Measurements from ENCODE around the gene SCG3.

SCG3 gene

GRCh38 chr15:51727141-51727897 is 46.0 kb downstream of the SCG3 start:
- H3K79me2 ChIP-seq, result no peaks in the 10 kb centered on the region
- no peak overlapping the region for H2AFZ ChIP-seq
- H3K27me3 ChIP-seq (ENCODE audit: control insufficient read depth, insufficient read depth, low read length), result no peaks in the 10 kb centered on the region
- H3K4me3 ChIP-seq (ENCODE audit: low read depth, low read length), result no peak overlapping the region
- no peaks in the 10 kb centered on the region for H3K9me3 ChIP-seq (ENCODE audit: control insufficient read depth, low read length)
- no peak for TF ChIP-seq CTCF (IDR thresholded peaks at IDR 0.05)
- H3K4me1 ChIP-seq, result no peaks in the 10 kb centered on the region
- no peak overlapping the region for H3K9ac ChIP-seq
- no peak overlapping the region for H3K27ac ChIP-seq
- H3K4me2 ChIP-seq (ENCODE audit: low read length), result no peak overlapping the region
- no peaks in the 10 kb centered on the region for H3K36me3 ChIP-seq (ENCODE audit: control insufficient read depth, insufficient read depth, low read length)

GRCh38 chr15:51731549-51732267 is 50.4 kb downstream of the SCG3 start:
- Histone ChIP-seq H3K4me2 (ENCODE audit: low read length) (peak overlapping the region; percentile 33), H3K27me3 (ENCODE audit: control insufficient read depth, insufficient read depth, low read length) (no peaks in the 10 kb centered on the region), H2AFZ (no peak overlapping the region), H3K9ac (no peak overlapping the region), H3K36me3 (ENCODE audit: control insufficient read depth, insufficient read depth, low read length) (no peaks in the 10 kb centered on the region), H3K4me3 (ENCODE audit: low read depth, low read length) (no peak overlapping the region), H3K79me2 (no peaks in the 10 kb centered on the region), H3K9me3 (ENCODE audit: control insufficient read depth, low read length) (no peaks in the 10 kb centered on the region), H3K4me1 (no peaks in the 10 kb centered on the region), H3K27ac (peak overlapping the region; percentile 61)
- no peak for TF ChIP-seq CTCF (IDR thresholded peaks at IDR 0.05)

- no peak overlapping the region for H3K27ac ChIP-seq
- H3K9ac ChIP-seq, result no peak overlapping the region
- no peak for TF ChIP-seq CTCF (IDR thresholded peaks at IDR 0.05)
- no peaks in the 10 kb centered on the region for H3K9me3 ChIP-seq (ENCODE audit: control insufficient read depth, low read length)
- H3K4me1 ChIP-seq, result no peaks in the 10 kb centered on the region
- no peaks in the 10 kb centered on the region for H3K36me3 ChIP-seq (ENCODE audit: control insufficient read depth, insufficient read depth, low read length)
- H3K4me2 ChIP-seq (ENCODE audit: low read length), result no peak overlapping the region
- no peaks in the 10 kb centered on the region for H3K27me3 ChIP-seq (ENCODE audit: control insufficient read depth, insufficient read depth, low read length)
- no peaks in the 10 kb centered on the region for H3K79me2 ChIP-seq
- H3K4me3 ChIP-seq (ENCODE audit: low read depth, low read length), result no peak overlapping the region
- no peak overlapping the region for H2AFZ ChIP-seq
These were observed 51.3 kb downstream of the SCG3 start for GRCh38 chr15:51732646-51733045.

- Histone ChIP-seq H3K27me3 (ENCODE audit: control insufficient read depth, insufficient read depth, low read length) (no peaks in the 10 kb centered on the region), H3K4me3 (ENCODE audit: low read depth, low read length) (no peak overlapping the region), H3K36me3 (ENCODE audit: control insufficient read depth, insufficient read depth, low read length) (no peaks in the 10 kb centered on the region), H2AFZ (no peak overlapping the region), H3K4me2 (ENCODE audit: low read length) (no peak overlapping the region), H3K9me3 (ENCODE audit: control insufficient read depth, low read length) (no peaks in the 10 kb centered on the region), H3K27ac (peak overlapping the region; percentile 9), H3K9ac (no peak overlapping the region), H3K4me1 (no peaks in the 10 kb centered on the region), H3K79me2 (no peaks in the 10 kb centered on the region)
- TF ChIP-seq CTCF (IDR thresholded peaks at IDR 0.05), result no peak
These were observed 54.1 kb downstream of the SCG3 start for GRCh38 chr15:51735228-51736010.
